HG03558 (cell line): ENCODE results near the gene LAD1.

Experiments
- ATAC-seq: cut with Tn5 transposase; IDR thresholded peaks from one replicate; pipeline ENCODE4 v1.9.1; 2021; ENCODE audit warnings: moderate number of reproducible peaks; ENCODE audit not compliant: unreplicated experiment; ENCODE audit errors: extremely low read depth

Gene LAD1

DNA sequence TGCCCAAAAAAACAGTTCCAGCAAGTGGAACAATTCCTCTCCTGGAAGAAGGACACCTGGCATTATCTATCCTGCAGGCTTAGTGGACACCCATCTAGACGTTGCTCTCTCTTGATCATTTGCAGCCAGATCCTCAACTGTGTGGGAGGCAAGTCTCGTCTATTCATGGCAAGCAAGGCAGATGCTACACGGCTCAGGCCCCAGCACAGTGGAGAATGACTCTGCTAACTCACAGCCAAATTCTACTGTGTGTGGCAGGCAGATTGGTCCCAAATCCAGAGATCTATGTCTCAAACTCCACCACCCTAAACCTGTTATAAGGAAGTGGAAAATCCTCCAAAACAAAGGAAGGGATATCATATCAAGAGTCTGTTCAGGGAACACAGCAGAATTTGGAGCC, 28.6 kb downstream of the LAD1 start:
- no peak for ATAC-seq

DNA sequence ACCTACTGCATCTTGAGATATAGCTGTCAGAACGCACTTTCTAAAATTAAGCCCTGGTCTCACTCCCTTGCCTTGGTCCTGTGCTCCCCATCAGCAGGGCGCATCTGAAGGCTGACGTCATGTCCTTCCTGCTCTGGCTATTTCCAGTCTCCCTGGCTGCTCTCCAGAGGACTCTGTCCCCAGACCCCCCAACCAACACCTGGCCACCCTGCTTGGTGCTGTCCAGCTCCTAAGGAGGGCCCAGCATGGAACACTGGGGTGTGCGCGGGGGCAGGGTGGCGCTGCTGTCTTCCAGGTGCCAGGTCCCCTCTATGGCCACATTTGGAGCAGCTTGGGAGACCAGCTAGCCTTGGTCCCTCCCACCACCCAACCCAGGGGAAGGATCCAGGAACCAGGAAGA, 29.9 kb downstream of the LAD1 start:
- ATAC-seq: no peak

DNA sequence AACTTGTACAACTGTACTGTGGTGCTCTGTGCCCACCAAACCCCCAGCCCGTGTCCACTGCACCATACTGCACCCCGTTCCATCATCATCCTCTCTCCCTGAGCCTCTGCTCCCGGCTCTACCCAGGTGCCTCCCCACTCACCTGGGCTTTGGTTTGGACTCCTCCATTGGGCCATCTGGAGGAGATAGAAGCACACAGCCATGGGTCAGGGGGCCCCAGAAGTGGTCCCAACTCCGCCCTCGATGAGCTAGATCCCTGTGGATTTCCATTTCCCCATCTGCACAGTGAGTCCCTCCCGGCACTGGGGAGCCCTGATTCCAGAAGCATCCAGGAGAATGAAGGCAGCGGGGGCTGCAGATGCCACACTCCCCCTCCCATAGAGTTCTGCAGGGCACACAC, 32.4 kb downstream of the LAD1 start:
- no peak for ATAC-seq

DNA sequence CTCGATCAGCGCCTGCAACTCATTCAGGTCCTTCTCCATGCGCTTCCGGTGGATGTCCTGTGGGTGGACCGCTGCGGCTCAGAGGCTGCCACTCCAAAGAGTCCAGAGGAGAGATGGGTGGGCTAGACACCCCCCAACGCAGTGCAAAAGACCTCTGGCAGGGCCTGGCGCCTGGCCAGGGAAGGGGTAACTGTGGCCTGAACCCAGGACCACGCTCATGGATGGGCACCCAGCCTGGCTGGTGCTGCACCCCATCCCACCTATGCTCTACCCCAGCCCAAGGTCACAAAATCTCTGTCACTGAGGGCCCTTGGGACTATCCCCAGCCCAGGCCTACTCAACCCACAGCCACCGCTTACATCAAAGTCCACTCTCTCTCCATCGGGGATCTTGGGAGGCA, 33.9 kb downstream of the LAD1 start:
- ATAC-seq: no peak

DNA sequence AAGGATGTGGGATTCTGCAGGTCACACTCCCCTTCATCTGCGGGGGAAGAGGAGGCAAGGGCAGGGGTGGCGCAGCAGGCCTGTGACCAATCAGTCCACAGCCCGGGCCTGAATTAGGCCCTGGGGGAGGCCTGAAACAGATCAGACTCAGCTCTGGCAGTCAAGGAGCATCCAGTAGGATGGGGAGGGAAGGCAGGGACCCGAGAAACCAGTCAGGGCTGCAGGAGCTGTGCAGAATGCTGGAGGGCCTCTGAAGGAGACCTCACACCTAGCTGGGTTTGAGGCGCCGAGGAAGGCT, 34.4 kb downstream of the LAD1 start:
- ATAC-seq: no peak

DNA sequence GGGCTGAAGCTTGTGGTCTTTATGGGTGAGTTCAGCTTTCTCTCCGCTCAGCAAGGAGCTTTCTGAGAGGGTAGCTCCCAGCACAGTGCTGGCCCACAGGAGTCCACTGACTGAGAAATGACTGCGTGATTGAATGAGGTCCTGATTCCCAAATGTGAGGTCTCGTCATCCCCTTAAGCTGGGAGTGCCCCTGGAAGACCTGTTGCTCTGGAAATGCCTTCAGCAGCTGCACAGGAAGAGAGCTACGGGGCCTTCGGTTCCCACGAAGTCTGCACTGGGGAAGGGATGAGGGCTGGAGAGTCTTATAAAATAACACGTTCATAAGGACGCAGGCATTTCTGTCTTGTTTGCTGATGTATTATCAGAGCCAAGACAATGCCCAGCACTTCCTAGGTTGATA, 35.7 kb downstream of the LAD1 start:
- no peak for ATAC-seq

DNA sequence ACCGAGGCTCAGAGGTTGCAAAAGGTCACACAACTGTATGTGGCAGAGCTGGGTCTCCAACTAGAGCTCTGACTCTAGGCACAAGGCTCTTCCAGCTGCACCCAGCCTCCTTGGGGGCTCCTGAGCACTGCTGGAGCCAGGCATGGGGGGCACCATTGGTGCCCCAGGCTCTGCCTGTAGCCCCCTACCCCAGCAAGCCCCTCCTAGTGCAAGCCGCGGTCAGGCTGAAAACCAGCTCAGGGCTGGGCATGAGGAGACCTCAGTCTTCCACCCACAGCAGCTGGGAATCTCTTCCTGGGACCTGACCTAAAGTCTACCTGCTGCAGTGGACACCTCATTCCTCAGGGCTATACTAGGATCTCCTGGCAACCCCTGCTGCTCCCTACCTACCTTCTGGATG, 36.2 kb downstream of the LAD1 start:
- ATAC-seq: no peak

DNA sequence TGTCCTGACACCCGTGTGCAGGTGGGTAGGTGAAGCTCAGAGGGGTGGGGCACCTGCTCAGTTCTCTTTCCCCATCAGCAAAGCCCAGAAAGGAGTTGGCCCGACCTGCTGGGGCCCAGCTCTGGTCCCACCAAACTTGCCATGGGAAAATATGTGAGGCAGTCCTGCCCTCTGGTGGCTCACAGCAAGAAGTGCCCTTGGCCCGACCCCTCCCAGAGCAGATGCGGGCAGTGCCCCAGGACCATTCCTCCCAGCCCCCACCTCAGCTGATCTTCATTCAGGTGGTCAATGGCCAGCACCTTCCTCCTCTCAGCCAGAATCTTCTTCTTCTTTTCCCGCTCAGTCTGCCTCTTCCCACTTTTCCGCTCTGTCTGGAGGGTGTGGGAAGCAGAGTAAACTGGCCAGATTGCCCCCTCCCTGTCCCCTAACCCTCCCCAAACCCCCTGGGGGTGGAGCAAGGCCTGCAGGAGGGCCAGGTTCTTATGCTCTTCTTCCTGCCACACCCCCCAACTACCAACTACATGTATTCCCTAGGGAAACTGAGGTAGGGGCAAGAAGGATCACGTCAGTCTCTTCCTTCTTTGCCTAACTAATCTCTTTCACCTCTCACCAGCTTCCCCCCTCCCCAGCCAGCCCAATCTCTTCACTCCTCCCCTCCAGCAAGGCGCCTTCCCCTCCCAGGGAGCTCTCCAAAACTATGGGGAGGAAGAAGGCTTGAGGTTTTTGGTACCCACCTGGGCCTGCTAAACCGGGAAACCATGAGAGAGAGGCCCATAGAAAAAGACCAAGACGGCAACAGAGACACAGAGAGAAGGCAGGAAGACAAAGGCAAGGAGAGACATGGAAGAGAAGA, 37.2 kb downstream of the LAD1 start:
- no peak for ATAC-seq

DNA sequence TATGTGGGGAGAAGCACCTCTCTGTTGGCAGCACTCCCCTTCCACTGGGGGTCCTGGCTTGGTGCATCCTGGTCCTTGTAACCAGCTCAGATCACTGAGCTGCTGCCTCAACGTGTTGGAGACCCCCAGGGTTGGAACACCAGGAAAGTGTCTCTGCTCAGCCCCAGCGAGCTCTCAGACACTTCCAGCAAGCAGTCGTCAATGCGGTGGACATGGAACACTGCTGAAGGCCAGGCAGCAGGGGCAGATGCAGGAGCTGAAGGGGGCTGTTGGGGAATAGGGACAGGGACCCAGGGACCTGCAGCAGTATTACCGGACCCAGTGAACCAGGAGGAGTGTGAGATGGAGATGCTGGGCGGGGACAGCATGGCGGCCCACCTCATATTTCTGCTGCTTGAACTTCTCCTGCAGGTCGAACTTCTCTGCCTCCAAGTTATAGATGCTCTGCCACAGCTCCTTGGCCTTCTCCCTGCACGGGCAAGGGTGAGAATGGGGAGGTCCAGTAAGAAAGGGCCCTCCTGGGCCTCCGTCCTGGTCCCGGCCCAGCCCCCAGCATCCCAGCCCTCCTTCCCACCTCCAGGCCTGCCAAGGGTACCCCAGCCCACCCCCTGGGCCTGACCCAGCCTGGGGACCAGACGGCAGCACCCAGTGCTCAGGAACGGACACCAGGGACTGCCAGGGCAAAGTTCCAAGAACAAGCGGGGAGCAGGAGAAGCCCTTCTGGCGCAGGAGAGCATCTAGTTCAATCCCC, 38.0 kb downstream of the LAD1 start:
- ATAC-seq: no peak

DNA sequence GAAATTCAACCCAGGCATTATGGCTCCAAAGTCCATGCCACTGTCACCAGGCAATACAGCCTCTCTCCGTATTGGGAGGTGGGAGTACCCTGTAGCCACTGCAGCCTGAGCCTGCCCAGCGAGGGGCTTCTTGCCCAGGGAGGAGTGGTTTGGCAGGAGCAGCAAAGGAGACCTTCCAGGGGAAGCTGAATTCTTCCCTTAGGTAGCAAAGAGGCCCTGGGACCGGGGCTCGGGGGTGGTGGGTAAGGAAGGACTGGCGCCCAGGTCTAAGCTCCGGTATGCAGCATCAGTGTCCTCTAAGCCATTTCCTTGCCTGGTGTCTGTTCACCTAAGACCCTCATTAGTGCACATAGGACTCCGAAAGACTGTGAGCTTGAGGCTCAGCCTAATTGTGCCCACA, 38.6 kb downstream of the LAD1 start:
- ATAC-seq: no peak

DNA sequence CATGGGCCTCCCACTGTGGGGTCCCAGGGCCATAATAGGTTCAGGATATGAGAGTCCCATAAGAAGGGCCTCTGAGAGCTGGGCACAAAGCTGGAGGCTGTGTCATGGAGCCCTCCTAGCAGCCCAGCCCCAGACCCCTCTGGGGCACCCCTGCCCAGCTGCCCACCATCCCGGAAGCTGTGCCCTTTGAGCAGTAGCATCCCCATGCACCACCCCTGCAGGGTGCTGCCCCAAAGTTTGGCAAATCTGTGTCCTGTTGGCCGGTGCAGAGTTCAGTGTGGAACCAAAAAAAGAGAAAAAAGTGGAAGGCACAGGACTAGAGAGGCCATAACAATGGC, 39.3 kb downstream of the LAD1 start:
- no peak for ATAC-seq

DNA sequence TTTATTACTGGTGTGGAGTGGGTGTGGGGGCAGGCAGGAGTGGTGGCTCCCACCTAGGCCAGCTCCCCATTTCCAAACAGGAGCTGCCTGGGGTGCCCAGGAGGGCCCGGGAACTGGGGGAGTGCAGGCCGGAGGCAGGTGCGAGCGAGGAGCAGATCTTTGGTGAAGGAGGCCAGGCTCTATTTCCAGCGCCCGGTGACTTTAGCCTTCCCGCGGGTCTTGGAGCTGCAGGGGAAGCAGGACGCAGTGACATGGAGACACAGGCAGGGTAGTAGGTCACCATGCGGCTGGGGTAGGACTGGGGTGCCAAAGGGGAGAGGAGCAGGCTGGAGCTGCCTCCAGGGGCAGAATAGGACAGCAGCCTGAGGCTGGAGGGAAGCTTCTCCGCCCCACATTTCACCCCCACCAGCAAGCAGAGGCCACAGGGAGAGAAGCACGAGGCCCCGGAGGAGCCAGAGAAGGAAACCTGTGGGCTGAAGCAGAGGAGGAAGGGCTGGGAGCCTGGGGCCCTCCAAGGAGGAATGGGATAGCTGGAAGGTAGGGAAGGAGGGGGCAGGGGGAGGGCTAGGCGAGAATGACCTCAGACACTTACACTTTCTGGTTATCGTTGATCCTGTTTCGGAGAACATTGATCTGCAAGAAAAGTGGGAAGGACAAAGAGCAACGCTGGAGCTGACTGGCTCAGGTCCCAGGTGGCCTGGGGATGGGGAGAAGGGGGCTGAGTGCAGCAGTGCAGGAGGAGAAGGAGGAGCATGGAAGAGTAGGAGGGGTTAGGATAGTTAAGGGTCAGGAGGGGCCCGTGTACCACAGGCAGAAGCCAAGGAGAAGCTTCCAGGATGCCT, 39.9 kb downstream of the LAD1 start:
- no peak for ATAC-seq

DNA sequence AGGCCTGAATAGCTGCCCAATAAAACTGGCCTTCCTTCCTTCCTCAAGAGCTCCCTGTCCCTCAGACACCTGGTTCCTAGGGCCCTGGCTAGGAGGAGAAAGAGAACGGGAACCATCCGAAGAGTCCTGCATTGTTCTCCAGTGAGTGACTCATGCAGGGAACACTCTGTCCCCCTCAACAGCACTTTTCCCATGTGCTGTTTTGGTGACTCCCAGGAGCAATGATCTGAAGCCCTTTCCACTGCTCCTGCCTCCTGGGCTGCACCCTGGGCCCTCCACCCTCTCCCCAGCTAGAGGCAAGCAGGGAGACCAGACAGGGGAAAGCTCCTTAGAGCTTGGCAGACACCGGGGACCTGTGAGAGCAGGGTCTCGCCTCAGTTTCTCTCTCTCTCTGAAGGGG, 40.5 kb downstream of the LAD1 start:
- no peak for ATAC-seq

DNA sequence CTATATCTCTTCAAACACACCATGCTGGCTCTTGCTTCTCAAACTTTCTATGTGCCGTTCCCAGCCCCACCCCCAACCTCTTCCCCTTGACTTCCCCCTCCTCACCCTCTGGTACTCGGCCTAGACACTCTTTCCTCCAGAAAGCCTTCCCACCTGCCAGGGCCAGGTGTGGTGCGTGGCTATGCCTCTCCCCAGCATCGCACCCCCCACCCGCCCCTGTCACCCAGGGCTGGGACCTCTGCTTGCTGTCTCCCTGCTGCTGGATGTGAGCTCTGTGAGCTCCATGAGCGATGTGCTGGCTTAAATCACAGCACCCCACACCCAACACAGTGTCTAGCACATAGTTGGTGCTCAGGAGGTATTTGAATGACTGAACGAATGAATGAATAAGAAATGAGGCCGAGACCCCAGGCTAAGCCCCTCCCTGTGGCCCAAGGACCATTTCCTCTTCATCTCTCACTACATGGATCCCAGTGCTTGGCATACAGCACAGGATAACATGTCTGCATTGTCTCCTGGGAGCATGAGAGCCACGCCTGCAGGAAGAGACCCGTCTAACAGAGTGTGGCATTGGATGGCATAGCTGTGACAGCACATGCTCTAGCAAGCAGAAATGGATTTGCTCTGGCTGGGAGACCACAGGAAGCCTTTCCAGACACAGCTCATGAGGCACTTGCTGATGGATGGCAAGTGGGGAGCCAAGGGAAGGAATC, 41.3 kb downstream of the LAD1 start:
- ATAC-seq: no peak

DNA sequence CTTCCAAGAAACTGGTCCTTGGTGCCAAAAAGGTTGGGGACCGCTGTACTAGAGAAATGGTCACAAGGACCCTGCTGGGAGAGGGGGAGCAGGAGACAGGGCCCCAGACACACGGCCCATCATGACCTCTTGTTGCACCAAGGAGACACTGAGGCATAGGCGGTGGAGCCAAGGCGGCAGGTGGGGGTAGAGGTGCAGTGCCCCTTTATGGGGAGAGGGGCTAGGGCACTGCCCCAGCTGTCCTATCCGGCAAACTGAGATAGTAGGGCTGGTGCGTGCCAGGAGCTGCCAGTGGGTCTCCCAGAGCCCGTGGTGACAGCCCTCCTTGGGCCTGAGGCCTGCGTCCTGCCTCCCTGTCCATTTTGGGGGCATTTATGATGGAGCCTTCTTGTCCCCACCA, 41.9 kb downstream of the LAD1 start:
- ATAC-seq: no peak

DNA sequence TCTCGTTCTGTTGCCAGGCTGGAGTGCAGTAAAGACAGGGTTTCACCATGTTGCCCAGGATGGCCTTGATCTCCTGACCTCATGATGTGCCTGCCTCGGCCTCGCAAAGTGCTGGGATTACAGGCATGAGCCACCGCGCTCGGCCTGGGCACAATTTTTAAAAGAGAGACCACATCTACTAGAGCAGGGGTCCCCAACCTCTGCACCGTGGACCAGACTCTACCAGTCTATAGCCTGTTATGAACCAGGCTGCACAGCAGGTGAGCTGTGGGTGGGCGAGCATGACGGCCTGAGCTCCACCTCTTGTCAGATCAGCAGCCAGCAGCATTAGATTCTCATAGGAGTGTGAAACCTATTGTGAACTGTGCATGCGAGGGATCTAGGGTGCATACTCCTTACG, 42.4 kb downstream of the LAD1 start:
- ATAC-seq: no peak

DNA sequence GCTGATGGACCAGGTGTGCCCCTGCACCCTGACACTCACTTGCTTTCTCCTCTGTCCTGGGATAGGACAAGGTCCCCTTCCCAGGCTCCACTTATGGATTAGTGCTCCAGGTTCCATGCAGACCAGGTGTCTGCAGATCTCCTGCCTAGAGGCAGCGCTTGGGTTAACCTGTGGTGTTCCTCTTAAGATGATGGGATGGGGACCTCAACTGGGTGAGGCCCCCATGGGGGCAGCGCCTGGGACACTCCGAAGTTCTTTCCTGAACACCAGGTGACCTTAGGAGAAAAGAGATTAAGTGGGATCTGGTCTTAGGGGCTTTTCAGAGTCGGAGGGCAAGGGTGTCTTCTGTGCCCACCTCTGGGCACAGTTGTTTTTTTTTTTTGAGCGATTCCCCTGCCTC, 42.9 kb downstream of the LAD1 start:
- no peak for ATAC-seq

DNA sequence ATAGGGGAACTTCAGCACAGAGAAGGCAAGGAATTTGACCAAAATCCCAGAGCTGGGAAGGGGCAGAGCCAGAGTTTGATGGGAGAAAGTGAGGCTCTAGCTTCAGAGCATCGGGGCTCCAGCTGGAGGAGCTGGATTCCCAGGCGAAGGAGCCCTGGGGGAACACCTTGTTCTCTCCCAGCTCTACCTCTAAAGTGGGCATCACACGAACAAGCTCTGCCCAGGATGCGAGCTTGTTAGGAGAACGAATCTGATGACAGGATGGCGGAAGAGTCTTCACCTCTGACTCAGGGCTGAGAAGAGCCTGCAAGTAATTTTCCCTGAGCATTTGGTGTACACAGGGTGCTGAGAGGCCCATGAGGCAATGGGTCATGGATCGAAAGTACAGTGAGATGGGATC, 43.7 kb downstream of the LAD1 start:
- ATAC-seq: no peak

DNA sequence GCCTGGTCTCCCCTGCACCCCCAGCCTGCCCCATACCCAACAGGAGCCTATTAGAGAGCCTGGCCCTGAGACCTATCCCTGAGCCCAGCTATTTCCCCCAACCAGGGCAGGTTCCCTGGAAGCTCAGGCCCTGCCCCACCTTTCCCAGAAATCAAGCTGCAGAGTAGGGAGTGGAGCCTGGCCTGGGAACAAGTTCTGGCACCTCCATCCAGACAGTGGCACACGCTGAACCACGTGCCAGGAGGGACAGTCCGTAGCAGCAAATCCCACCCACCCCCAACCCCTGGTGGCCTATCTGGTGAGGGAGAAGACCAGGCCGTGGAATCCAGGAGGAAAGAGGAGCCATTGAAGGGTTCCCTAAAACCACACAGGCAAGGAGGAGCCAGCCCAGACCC, 44.2 kb downstream of the LAD1 start:
- no peak for ATAC-seq

DNA sequence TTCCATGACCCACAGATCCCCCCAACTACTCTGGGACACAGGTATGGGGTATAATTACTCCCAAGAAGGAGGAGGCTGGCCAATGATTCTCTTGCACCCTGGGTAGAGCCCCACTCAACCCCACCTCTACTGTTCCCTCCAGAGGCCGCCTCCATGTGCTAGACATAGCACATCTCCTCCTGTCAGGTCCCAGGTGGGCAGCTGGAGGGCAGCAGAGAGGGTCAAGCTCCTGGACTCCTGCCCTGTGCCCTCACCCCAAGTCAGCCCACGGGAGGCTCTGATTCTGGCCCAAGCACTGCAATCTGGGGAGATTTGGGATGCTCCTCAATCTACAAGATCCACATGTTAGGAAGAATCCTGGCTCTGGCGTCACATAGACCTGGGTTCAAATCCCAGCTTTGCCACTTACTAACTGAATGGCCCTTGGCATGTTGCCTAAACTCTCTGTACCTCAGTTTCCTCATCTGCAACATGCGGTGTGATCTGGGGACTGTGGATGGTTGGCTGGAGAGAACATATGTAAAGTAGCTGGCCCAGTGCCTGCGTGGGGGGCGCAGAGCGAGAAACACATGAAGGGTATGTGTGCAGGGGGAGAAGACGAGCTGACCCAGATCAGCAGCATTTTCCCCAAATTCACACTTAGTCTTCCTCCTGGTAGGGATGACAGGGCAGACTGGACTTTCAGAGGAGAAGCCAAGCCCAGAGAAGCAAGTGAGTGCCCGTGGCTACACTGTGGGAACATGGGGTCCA, 44.8 kb downstream of the LAD1 start:
- ATAC-seq: no peak
